GM12878 (cell line): ENCODE measurements around the gene ATXN1. TPM values are rescaled to one million over a fixed set of nuclear protein-coding genes. Genes with fewer than 3 reads are reported as not detected.

Source experiments
- CBX5 ChIP-seq: sonication (generic); IDR thresholded peaks from 2 replicates; pipeline ENCODE4 v1.6.1; 2016; ENCODE audit warnings: low read depth, moderate library complexity, mild to moderate bottlenecking, inconsistent platforms
- CHD2 ChIP-seq: IDR thresholded peaks from 2 replicates; pipeline ENCODE4 v1.6.1; 2011; ENCODE audit warnings: low read depth, low read length, improper control_type of control experiment, borderline replicate concordance
- MEF2B ChIP-seq: fragments of 450-650 bp; IDR thresholded peaks from 2 replicates; pipeline ENCODE4 v1.6.1; 2018; ENCODE audit warnings: mild to moderate bottlenecking, moderate library complexity; ENCODE audit not compliant: partially characterized antibody, poor library complexity, severe bottlenecking
- TARDBP ChIP-seq: IDR thresholded peaks from 2 replicates; pipeline ENCODE4 v1.6.1; 2016; ENCODE audit warnings: borderline replicate concordance
- polyA plus RNA-seq, 11 experiments: library from polyadenylated mRNA; depleted of rRNA in 4 of 11; unstranded in 6 of 11; stranded (reverse) in 5 of 11; fragments of >200 nt; fragmentation: Nextera tagmentation in 4 of 11; fragmentation: Illumina TruSeq in 1 of 11; extraction: Ambion mirVana in 4 of 11; extraction: Trizol in 1 of 11; gene quantifications; 1 replicate in 1 of 11; 2 replicates in 10 of 11; pipeline versions ENCODE4 v1.2.1 to v1.2.3, GENCODE V29; 2011 to 2016; ENCODE audit warnings: inconsistent platforms in 2 of 11, missing spikeins in 2 of 11, low read depth in 1 of 11
- total RNA-seq, 4 experiments: library from RNA; depleted of rRNA in 3 of 4; stranded (reverse); fragments of >200 nt in 3 of 4; fragmentation: Illumina TruSeq in 1 of 4; extraction: Trizol in 1 of 4; gene quantifications; 2 replicates each; pipeline versions ENCODE4 v1.2.1 to v1.2.3, GENCODE V29; 2013 to 2021
- TF ChIP-seq, protein P1 (sequence below): fragments of 450-650 bp; IDR thresholded peaks from 2 replicates; pipeline ENCODE4 v1.6.1; 2014; ENCODE audit warnings: mild to moderate bottlenecking
- TF ChIP-seq, protein P2 (sequence below): fragments of 450-650 bp; conservative IDR thresholded peaks from 2 replicates; pipeline ENCODE4 v1.6.1; 2017; ENCODE audit warnings: mild to moderate bottlenecking, moderate library complexity
- TF ChIP-seq, protein P3 (sequence below): IDR thresholded peaks from 2 replicates; pipeline ENCODE4 v1.6.1; 2012; ENCODE audit warnings: low read depth, low read length, improper control_type of control experiment

The ATXN1 gene
- total and polyA plus RNA-seq, 10 of the 15 experiments (the other 5 are each of a cell fraction or from before 2014, with no cell fraction given): 12.2 to 51.2 (median 20.5) TPM

DNA sequence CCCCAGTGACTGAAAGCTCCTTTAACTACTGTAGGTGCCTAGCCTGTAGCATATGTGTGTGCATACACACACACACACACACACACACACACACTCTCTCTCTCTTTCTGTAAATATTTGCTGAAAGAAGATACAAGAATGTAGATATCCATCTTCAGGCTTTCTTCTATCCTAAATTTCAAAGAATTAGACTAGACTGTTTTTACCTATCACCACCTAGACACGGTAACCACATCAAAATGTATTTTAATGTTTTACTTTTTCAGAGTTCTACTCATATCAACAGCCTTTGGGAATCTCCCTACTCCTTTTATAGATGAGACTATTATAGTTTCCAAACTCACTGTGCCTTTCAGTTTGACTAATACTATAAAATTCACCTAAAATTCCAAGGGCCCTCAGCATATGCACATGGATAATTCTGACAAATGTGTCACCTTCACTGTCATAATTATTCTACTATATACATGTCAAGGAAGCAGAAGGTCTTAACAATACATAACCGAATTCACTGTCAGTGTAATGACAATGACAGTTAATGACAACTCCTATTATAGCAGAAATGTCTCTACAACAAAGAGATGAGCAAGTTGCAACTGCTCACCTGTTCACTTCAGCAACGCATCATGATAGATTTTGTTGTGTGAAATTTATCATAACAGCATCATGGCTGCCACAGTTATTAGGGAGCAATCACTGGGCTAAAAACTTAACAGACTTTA, 286.3 kb downstream of the ATXN1 start (continued):
- TF ChIP-seq, protein P1, sequence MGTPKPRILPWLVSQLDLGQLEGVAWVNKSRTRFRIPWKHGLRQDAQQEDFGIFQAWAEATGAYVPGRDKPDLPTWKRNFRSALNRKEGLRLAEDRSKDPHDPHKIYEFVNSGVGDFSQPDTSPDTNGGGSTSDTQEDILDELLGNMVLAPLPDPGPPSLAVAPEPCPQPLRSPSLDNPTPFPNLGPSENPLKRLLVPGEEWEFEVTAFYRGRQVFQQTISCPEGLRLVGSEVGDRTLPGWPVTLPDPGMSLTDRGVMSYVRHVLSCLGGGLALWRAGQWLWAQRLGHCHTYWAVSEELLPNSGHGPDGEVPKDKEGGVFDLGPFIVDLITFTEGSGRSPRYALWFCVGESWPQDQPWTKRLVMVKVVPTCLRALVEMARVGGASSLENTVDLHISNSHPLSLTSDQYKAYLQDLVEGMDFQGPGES: no peak
- TF ChIP-seq, protein P2, sequence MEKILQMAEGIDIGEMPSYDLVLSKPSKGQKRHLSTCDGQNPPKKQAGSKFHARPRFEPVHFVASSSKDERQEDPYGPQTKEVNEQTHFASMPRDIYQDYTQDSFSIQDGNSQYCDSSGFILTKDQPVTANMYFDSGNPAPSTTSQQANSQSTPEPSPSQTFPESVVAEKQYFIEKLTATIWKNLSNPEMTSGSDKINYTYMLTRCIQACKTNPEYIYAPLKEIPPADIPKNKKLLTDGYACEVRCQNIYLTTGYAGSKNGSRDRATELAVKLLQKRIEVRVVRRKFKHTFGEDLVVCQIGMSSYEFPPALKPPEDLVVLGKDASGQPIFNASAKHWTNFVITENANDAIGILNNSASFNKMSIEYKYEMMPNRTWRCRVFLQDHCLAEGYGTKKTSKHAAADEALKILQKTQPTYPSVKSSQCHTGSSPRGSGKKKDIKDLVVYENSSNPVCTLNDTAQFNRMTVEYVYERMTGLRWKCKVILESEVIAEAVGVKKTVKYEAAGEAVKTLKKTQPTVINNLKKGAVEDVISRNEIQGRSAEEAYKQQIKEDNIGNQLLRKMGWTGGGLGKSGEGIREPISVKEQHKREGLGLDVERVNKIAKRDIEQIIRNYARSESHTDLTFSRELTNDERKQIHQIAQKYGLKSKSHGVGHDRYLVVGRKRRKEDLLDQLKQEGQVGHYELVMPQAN: no peak
- TF ChIP-seq, protein P3, sequence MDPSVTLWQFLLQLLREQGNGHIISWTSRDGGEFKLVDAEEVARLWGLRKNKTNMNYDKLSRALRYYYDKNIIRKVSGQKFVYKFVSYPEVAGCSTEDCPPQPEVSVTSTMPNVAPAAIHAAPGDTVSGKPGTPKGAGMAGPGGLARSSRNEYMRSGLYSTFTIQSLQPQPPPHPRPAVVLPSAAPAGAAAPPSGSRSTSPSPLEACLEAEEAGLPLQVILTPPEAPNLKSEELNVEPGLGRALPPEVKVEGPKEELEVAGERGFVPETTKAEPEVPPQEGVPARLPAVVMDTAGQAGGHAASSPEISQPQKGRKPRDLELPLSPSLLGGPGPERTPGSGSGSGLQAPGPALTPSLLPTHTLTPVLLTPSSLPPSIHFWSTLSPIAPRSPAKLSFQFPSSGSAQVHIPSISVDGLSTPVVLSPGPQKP: no peak
- TF ChIP-seq MEF2B (peak; percentile 91), TARDBP (no peak), CBX5 (no peak; the same call in 1 of the 2 replicates), CHD2 (peak; percentile 63; the same call in 1 of the 2 replicates)
- TF ChIP-seq, all 136 proteins: peak for 51
